Mesendoderm (in vitro differentiated cells): ENCODE measurements around the gene NME4. TPM values are rescaled to one million over a fixed set of nuclear protein-coding genes. Genes with fewer than 3 reads are reported as not detected.
"Not testable (repeated sequence)": the region's sequence is repeated elsewhere in the genome, so short reads cannot be mapped to it uniquely, and the experiment has no call there.

ENCODE experiments used
- DNase-seq: peaks from one replicate; pipeline ENCODE4 v3.0.0; 2013
- H2AK5ac ChIP-seq: 2 replicates; pipeline ENCODE4 v1.6.1; 2013; ENCODE audit warnings: low read length, inconsistent platforms
- H2BK120ac ChIP-seq: 2 replicates; pipeline ENCODE4 v1.6.1; 2013; ENCODE audit warnings: low read depth, mild to moderate bottlenecking, low read length, moderate library complexity, mixed read lengths
- H2BK15ac ChIP-seq: replicated peaks from 2 replicates; pipeline ENCODE4 v1.6.1; 2013; ENCODE audit warnings: low read depth, mild to moderate bottlenecking, moderate library complexity
- H2BK5ac ChIP-seq: 2 replicates; pipeline ENCODE4 v1.6.1; 2013; ENCODE audit warnings: low read length, inconsistent platforms
- H3K18ac ChIP-seq: 2 replicates; pipeline ENCODE4 v1.6.1; 2013; ENCODE audit warnings: mild to moderate bottlenecking, low read length, mixed read lengths
- H3K23ac ChIP-seq: one replicate; pipeline ENCODE4 v1.6.1; 2013; ENCODE audit warnings: low read length
- H3K27ac ChIP-seq: 2 replicates; pipeline ENCODE4 v1.5.1; 2013; ENCODE audit warnings: low read depth, mild to moderate bottlenecking, inconsistent platforms, low read length, moderate library complexity
- H3K27me3 ChIP-seq: 2 replicates; pipeline ENCODE4 v1.6.1; 2013; ENCODE audit warnings: low read length, control low read depth, mild to moderate bottlenecking, inconsistent platforms; ENCODE audit not compliant: insufficient read depth, poor library complexity
- H3K36me3 ChIP-seq: 2 replicates; pipeline ENCODE4 v1.6.1; 2013; ENCODE audit warnings: low read length, inconsistent platforms; ENCODE audit not compliant: control insufficient read depth, insufficient read depth
- H3K4ac ChIP-seq: one replicate; pipeline ENCODE4 v1.6.1; 2013; ENCODE audit warnings: low read depth, mild to moderate bottlenecking, low read length, moderate library complexity
- H3K4me1 ChIP-seq: 2 replicates; pipeline ENCODE4 v1.6.1; 2013; ENCODE audit warnings: low read depth, low read length, inconsistent platforms; ENCODE audit not compliant: control insufficient read depth
- H3K4me2 ChIP-seq: 2 replicates; pipeline ENCODE4 v1.6.1; 2013; ENCODE audit warnings: low read length
- H3K4me3 ChIP-seq: 2 replicates; pipeline ENCODE4 v1.5.1; 2013; ENCODE audit warnings: mild to moderate bottlenecking, low read length
- H3K56ac ChIP-seq: one replicate; pipeline ENCODE4 v1.6.1; 2013; ENCODE audit warnings: low read length
- H3K79me1 ChIP-seq: 2 replicates; pipeline ENCODE4 v1.6.1; 2013; ENCODE audit warnings: low read length, inconsistent platforms
- H3K79me2 ChIP-seq: 2 replicates; pipeline ENCODE4 v1.6.1; 2013; ENCODE audit warnings: mild to moderate bottlenecking, low read length; ENCODE audit not compliant: control insufficient read depth, insufficient read depth
- H3K9ac ChIP-seq: 2 replicates; pipeline ENCODE4 v1.6.1; 2013; ENCODE audit warnings: low read length, inconsistent platforms
- H4K5ac ChIP-seq: one replicate; pipeline ENCODE4 v1.6.1; 2013; ENCODE audit warnings: low read length
- H4K8ac ChIP-seq: one replicate; pipeline ENCODE4 v1.6.1; 2013; ENCODE audit warnings: low read depth, mild to moderate bottlenecking, control low read depth, low read length, moderate library complexity
- WGBS: extraction: QIAGEN DNeasy Blood & Tissue Kit; methylation state at CpG from one replicate; pipeline ENCODE4 v1.1.7; 2013; ENCODE audit warnings: low lambda C conversion rate, missing lambda C conversion rate; ENCODE audit not compliant: insufficient coverage; ENCODE audit errors: extremely low coverage; 5-methylcytosine and 5-hydroxymethylcytosine counted together
- polyA plus RNA-seq, 2 experiments: library from polyadenylated mRNA; stranded (reverse); fragments of 200-250 nt; gene quantifications; one replicate each; pipeline ENCODE4 v1.2.3, GENCODE V29; 2013

NME4 gene
- 248 TPM for polyA plus RNA-seq (2013, experiment 1 of 2)
- polyA plus RNA-seq (2013, experiment 2 of 2), result 246 TPM

DNA sequence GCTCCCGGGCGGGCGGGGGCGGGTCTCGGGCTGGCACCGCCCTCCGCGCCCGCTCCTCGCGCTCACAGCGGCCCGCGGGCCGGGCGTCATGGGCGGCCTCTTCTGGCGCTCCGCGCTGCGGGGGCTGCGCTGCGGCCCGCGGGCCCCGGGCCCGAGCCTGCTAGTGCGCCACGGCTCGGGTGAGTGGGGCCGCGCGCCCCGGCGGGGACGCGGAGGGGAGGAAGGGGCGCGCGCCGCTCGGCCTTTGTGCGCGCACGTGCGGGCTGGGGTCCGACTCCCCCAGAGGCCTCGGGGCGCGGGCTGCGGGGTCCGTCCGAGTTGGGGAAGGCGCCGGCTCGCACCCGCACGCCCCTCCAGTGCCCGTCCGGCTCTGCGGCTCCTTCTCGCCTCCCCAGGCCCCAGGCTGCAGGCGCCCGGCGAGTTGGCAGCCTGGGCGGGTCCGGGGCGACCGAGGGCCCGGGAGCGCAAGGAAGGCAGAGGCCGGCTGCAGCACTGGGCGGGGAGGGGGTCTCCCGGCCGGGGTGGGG lies at the start of gene NME4:
TSS of gene NME4 (plus strand) at position 65 of the 527 bp plus-strand sequence. CDS start at position 89, 24 bp downstream.
- Histone ChIP-seq H3K79me2 (peaks cover 2% of the 10 kb centered on the region), H4K5ac (no peak within 1 kb of the TSS), H3K56ac (peak within 1 kb of the TSS; percentile 92), H3K9ac (peak within 1 kb of the TSS; percentile 95), H2BK15ac (no peak within 1 kb of the TSS), H3K4me2 (peak within 1 kb of the TSS; percentile 52), H3K4me1 (no peaks in the 10 kb centered on the region), H3K4me3 (peak within 1 kb of the TSS; percentile 69), H2BK5ac (peak within 1 kb of the TSS; percentile 80), H3K36me3 (peaks cover 7% of the 10 kb centered on the region), H4K8ac (no peak within 1 kb of the TSS), H2AK5ac (no peak within 1 kb of the TSS), H3K4ac (peak within 1 kb of the TSS; percentile 99), H3K27ac (peak within 1 kb of the TSS; percentile 85), H3K79me1 (peaks cover 9% of the 10 kb centered on the region), H3K18ac (peak within 1 kb of the TSS; percentile 97), H3K23ac (peak within 1 kb of the TSS; percentile 89), H2BK120ac (peak within 1 kb of the TSS; percentile 24), H3K27me3 (no peaks in the 10 kb centered on the region)
- peak; percentile 80 for DNase-seq
- WGBS, result no CpG with 5 or more reads among the region's 75 CpGs

GRCh38 chr16:347203-347602 lies 49.8 kb upstream of the NME4 start:
- peaks cover 14% of the 10 kb centered on the region for H3K36me3 ChIP-seq
- H3K4me1 ChIP-seq, result no peaks in the 10 kb centered on the region
- no peak overlapping the region for H3K23ac ChIP-seq
- no CpG with 5 or more reads among the region's 6 CpGs for WGBS
- peaks cover 74% of the 10 kb centered on the region for H3K79me2 ChIP-seq
- H3K4me3 ChIP-seq, result no peak overlapping the region
- no peak overlapping the region for H3K9ac ChIP-seq
- no peak overlapping the region for H2BK120ac ChIP-seq
- DNase-seq, result no peak
- no peak overlapping the region for H3K56ac ChIP-seq
- H2BK15ac ChIP-seq, result no peak overlapping the region
- no peak overlapping the region for H3K4ac ChIP-seq
- H4K5ac ChIP-seq, result no peak overlapping the region
- H3K27me3 ChIP-seq, result no peaks in the 10 kb centered on the region
- peaks cover 37% of the 10 kb centered on the region for H3K79me1 ChIP-seq
- H3K18ac ChIP-seq, result no peak overlapping the region
- H2BK5ac ChIP-seq, result no peak overlapping the region
- H2AK5ac ChIP-seq, result no peak overlapping the region
- H3K27ac ChIP-seq, result no peak overlapping the region
- H4K8ac ChIP-seq, result no peak overlapping the region
- H3K4me2 ChIP-seq, result no peak overlapping the region

GRCh38 chr16:348495-348894 lies 48.5 kb upstream of the NME4 start:
- not testable (repeated sequence) for H3K27me3 ChIP-seq, DNase-seq, H3K56ac ChIP-seq, H4K5ac ChIP-seq, H3K4me3 ChIP-seq, H2BK5ac ChIP-seq, H2BK15ac ChIP-seq, H3K9ac ChIP-seq, H2BK120ac ChIP-seq, H4K8ac ChIP-seq, H3K4me1 ChIP-seq, H3K18ac ChIP-seq, H2AK5ac ChIP-seq, H3K4ac ChIP-seq, H3K27ac ChIP-seq, H3K4me2 ChIP-seq
- Histone ChIP-seq H3K79me1 (peaks cover 32% of the 10 kb centered on the region), H3K79me2 (peaks cover 63% of the 10 kb centered on the region), H3K23ac (peak overlapping the region; percentile 59), H3K36me3 (peaks cover 14% of the 10 kb centered on the region)
- WGBS, result no CpG with 5 or more reads among the region's 10 CpGs

GRCh38 chr16:349211-349610 lies 47.8 kb upstream of the NME4 start:
- WGBS, result no CpG with 5 or more reads among the region's 7 CpGs
- Histone ChIP-seq H3K79me1 (peaks cover 32% of the 10 kb centered on the region), H3K4me3 (no peak overlapping the region), H3K56ac (peak overlapping the region; percentile 49), H2BK120ac (no peak overlapping the region), H3K23ac (no peak overlapping the region), H3K18ac (no peak overlapping the region), H3K79me2 (peaks cover 59% of the 10 kb centered on the region), H4K5ac (no peak overlapping the region), H2BK5ac (no peak overlapping the region), H3K4me1 (no peaks in the 10 kb centered on the region), H2AK5ac (no peak overlapping the region), H3K4ac (no peak overlapping the region), H3K27me3 (no peaks in the 10 kb centered on the region), H2BK15ac (no peak overlapping the region), H4K8ac (no peak overlapping the region), H3K36me3 (peaks cover 14% of the 10 kb centered on the region), H3K9ac (peak overlapping the region; percentile 19), H3K27ac (no peak overlapping the region), H3K4me2 (no peak overlapping the region)
- no peak for DNase-seq

DNA sequence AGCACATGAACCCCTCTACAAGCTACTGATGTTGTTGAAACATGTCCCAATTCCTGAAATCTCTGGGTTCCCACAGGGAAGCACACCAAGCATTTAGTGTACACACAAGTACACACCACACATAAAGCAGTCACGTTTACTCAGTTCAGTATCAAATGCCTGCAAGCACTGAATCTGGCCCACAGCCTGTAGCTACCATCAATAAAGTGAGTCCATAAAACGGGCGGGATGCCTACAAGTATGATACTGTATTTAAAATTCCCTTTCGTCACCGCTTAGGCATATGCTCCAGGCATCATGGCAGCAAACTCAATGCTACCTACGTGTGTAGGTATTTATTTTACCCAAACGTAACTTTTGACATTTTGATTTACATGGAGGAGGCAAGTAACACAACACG lies 46.8 kb upstream of the NME4 start:
- H3K27me3 ChIP-seq, result no peaks in the 10 kb centered on the region
- H3K79me1 ChIP-seq, result peaks cover 28% of the 10 kb centered on the region
- DNase-seq, result no peak
- no peak overlapping the region for H4K8ac ChIP-seq
- H3K4me2 ChIP-seq, result no peak overlapping the region
- H3K4me1 ChIP-seq, result no peaks in the 10 kb centered on the region
- no peak overlapping the region for H2BK15ac ChIP-seq
- no peak overlapping the region for H4K5ac ChIP-seq
- peak overlapping the region; percentile 3 for H3K9ac ChIP-seq
- no peak overlapping the region for H3K4ac ChIP-seq
- H3K56ac ChIP-seq, result peak overlapping the region; percentile 49
- no CpG with 5 or more reads among the region's 8 CpGs for WGBS
- no peak overlapping the region for H2AK5ac ChIP-seq
- no peak overlapping the region for H3K27ac ChIP-seq
- H2BK5ac ChIP-seq, result no peak overlapping the region
- H3K79me2 ChIP-seq, result peaks cover 52% of the 10 kb centered on the region
- H3K36me3 ChIP-seq, result peaks cover 11% of the 10 kb centered on the region
- H2BK120ac ChIP-seq, result no peak overlapping the region
- H3K18ac ChIP-seq, result no peak overlapping the region
- H3K4me3 ChIP-seq, result no peak overlapping the region
- H3K23ac ChIP-seq, result no peak overlapping the region
